ENCODE measurements around the gene SLC7A6.

The SLC7A6 gene

DNA sequence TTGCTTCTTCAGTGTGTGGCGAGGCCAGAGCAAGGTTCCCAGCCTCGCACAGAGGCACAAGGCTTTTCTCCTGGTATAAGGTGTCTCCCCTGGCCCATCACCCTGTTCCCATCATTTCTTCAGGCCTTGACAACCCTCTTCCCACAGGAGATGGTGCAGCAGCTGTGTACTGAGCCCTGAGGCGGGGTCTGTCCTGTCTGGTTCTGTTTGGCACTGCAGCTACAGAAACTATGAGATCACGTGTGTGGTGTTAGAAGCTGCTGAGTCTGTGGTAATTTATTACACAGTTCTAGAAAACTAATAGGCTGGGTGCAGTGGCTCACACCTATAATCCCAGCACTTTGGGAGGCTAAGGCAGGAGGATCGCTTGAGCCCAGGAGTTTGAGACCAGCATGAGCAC is 11.9 kb upstream of the SLC7A6 start:
- Histone ChIP-seq H3K9me3 (replicated peaks in 1 of 11) (no peaks in the 10 kb centered on the region), H4K20me1 (peaks cover 0 to 42% (median 0%) of the 10 kb centered on the region in 11 experiments; a peak in 8 of 22 replicates), H3K4me1 (peaks cover 77 to 99% (median 94%) of the 10 kb centered on the region in 10 experiments), H3K27ac (peak overlapping the region in 9 of 11 experiments; percentile 38 to 100 (median 63); a peak in 19 of 22 replicates), H3K4me2 (peak overlapping the region; percentile 58 to 91 (median 71)), H3K4me3 (no peak overlapping the region), H3K27me3 (no peaks in the 10 kb centered on the region), H3K36me3 (peaks cover 60 to 88% (median 69%) of the 10 kb centered on the region in 11 experiments), H3K9ac (peak overlapping the region; percentile 28 to 77 (median 42); a peak in 19 of 22 replicates)
- no peak for TF ChIP-seq Cebpa-rat (IDR thresholded peaks at IDR 0.05)

DNA sequence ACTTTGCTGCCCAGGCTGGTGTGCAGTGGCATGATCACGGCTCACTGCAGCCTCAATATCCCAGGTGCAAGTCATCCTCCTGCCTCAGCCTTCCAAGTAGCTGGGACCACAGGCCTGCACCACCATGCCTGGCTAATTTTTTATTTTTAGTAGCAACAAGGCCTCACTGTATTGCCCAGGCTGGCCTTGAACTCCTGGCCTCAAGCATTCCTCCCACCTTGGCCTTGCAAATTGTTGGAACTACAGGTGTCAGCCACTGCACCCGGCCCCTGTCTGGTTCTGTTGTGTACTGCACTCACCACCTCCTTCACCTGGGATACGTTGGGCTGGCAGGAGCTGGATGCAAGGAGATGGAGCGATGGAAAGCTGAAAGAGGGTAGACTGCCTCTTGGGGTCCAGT is 10.6 kb upstream of the SLC7A6 start:
- TF ChIP-seq Cebpa-rat (IDR thresholded peaks at IDR 0.05): no peak
- Histone ChIP-seq H3K4me1 (peaks cover 77 to 99% (median 94%) of the 10 kb centered on the region in 10 experiments), H3K36me3 (peaks cover 53 to 86% (median 67%) of the 10 kb centered on the region in 11 experiments)

DNA sequence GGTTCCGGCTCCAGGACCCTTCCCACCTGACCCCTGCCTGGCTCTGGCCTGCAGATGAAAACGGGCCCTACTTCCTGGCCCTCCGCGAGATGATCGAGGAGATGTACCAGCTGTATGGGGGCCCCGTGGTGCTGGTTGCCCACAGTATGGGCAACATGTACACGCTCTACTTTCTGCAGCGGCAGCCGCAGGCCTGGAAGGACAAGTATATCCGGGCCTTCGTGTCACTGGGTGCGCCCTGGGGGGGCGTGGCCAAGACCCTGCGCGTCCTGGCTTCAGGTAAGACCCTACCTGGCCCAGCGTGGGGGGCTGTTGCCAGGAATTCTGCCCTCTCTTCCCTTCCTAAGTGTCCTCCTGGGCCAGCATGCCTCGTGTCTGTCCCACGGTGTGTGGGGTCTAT is 8.6 kb upstream of the SLC7A6 start:
- Histone ChIP-seq H3K27ac (peak overlapping the region in 9 of 11 experiments; percentile 85 to 100 (median 97); a peak in 18 of 22 replicates), H3K36me3 (peaks cover 51 to 86% (median 64%) of the 10 kb centered on the region in 11 experiments), H4K20me1 (peaks cover 0 to 58% (median 0%) of the 10 kb centered on the region in 11 experiments; a peak in 6 of 22 replicates), H3K4me3 (no peak overlapping the region), H3K9me3 (replicated peaks in 1 of 11) (no peaks in the 10 kb centered on the region), H3K4me2 (peak overlapping the region in 9 of 11 experiments; percentile 7 to 97 (median 92); a peak in 17 of 22 replicates), H3K27me3 (no peaks in the 10 kb centered on the region), H3K9ac (peak overlapping the region in 7 of 11 experiments; percentile 26 to 96 (median 86); a peak in 12 of 22 replicates), H3K4me1 (peaks cover 77 to 100% (median 97%) of the 10 kb centered on the region in 10 experiments)
- TF ChIP-seq Cebpa-rat (IDR thresholded peaks at IDR 0.05): no peak

More for the DNA sequence above, 10.6 kb upstream of the SLC7A6 start:
- Histone ChIP-seq H3K9me3 (replicated peaks in 1 of 11) (no peaks in the 10 kb centered on the region), H3K9ac (peak overlapping the region in 2 of 11 experiments; percentile 66 to 77; a peak in 1 of 22 replicates), H3K4me3 (no peak overlapping the region), H3K27ac (peak overlapping the region in 6 of 11 experiments; percentile 58 to 100 (median 74); a peak in 10 of 22 replicates), H4K20me1 (peaks cover 0 to 48% (median 0%) of the 10 kb centered on the region in 11 experiments; a peak in 5 of 22 replicates), H3K4me2 (peak overlapping the region in 7 of 11 experiments; percentile 58 to 91 (median 76); a peak in 9 of 22 replicates), H3K27me3 (no peaks in the 10 kb centered on the region)

DNA sequence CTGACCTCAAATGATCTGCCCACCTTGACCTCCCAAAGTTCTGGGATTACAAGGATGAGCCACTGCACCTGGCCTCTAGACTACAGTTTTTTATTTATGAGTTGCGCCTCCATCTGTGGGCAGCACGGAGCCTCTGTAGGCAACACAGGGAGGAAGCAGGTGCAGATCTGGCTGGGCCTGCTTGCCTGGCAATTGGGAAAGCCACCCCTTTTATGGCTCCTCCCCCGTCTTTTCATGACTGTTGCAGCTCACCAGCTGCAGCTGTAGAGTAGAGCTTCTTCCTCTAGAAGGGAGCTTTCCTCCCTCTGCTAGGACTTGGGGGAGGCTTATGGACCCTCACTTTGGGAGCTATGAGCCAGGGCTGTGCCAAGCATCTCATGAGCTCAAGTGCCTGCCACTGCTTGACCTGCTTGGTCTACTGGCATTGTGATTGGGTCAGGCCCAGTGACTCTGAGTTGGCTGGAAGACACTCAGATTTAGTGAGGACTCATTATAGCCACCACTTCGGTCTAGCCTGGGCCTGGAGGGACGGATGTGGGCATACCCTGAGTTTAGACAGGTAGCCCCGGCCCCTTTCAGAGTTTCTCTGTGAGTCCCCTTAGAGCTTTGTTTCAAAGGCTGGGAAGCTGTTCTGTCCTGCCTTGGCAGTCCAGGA is 6.9 kb upstream of the SLC7A6 start:
- peak in 7 of 11 experiments; percentile 25 to 93 (median 78); a peak in 11 of 22 replicates for TF ChIP-seq Cebpa-rat (IDR thresholded peaks at IDR 0.05)
- H3K27ac ChIP-seq: peak overlapping the region; percentile 71 to 100 (median 96)
- no peaks in the 10 kb centered on the region for H3K27me3 ChIP-seq
- no peaks in the 10 kb centered on the region for H3K9me3 ChIP-seq (replicated peaks in 1 of 11)
- peak overlapping the region; percentile 79 to 97 (median 89) for H3K4me2 ChIP-seq
- peak overlapping the region; percentile 70 to 96 (median 84) for H3K9ac ChIP-seq
- peaks cover 54 to 76% (median 64%) of the 10 kb centered on the region in 11 experiments for H3K36me3 ChIP-seq
- H4K20me1 ChIP-seq: peaks cover 0 to 58% (median 0%) of the 10 kb centered on the region in 11 experiments; a peak in 6 of 22 replicates
- peak overlapping the region in 9 of 10 experiments; percentile 5 to 47 (median 31); a peak in 12 of 20 replicates for H3K4me3 ChIP-seq
- peaks cover 62 to 99% (median 92%) of the 10 kb centered on the region in 10 experiments for H3K4me1 ChIP-seq

DNA sequence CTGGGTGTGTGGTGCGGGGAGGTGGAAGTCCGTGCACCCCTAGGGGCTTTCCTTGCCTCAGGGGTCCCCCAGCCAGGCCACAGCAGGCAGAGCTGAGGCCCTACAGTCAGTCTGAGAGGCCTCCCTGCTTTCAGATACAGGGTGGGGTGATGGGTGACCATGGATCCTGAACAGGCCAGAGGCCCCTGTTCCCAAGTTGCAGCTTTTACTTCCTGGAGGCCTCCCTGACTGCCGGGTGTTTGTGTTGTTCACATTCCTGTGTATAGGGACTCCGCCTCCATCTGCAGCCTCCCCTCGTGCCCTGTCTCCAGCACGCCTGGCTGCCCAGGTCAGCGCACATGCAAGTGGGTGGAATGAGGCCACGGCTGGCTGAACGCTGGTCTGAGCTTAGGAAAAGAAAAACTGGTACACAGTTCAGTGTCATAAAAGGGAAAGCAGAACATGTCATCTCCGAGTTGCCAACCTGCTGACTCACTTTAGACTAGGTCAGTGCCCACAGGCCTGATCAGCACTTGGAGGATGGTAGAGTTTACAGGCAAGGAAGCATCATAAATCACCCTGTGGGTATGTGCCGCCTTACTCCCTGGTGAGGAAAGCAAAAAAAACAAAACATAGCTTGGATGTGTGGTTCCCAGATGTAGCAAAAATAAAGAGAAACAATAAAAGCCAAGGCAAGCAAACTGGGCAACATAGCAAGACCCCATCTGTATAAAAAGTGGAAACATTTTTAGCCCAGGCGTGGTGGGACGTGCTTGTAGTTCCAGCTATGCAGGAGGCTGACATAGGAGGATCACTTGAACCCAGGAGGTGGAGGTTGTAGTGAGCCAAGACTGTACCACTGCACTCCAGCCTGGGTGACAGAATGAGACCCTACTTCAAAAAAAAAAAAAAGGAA is 6.2 kb upstream of the SLC7A6 start:
- Histone ChIP-seq H3K4me2 (peak overlapping the region; percentile 79 to 97 (median 89)), H3K36me3 (peaks cover 51 to 68% (median 58%) of the 10 kb centered on the region in 11 experiments), H3K9me3 (replicated peaks in 1 of 11) (no peaks in the 10 kb centered on the region)

DNA sequence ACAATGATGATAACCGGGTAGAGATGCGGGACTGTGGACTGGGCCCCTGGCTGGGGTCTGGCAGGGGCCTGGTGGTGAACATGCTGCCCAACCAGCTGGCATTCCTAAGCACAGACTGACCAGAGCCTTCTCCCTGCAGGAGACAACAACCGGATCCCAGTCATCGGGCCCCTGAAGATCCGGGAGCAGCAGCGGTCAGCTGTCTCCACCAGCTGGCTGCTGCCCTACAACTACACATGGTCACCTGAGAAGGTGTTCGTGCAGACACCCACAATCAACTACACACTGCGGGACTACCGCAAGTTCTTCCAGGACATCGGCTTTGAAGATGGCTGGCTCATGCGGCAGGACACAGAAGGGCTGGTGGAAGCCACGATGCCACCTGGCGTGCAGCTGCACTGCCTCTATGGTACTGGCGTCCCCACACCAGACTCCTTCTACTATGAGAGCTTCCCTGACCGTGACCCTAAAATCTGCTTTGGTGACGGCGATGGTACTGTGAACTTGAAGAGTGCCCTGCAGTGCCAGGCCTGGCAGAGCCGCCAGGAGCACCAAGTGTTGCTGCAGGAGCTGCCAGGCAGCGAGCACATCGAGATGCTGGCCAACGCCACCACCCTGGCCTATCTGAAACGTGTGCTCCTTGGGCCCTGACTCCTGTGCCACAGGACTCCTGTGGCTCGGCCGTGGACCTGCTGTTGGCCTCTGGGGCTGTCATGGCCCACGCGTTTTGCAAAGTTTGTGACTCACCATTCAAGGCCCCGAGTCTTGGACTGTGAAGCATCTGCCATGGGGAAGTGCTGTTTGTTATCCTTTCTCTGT is 5.1 kb upstream of the SLC7A6 start:
- Histone ChIP-seq H4K20me1 (peaks cover 0 to 42% (median 0%) of the 10 kb centered on the region in 11 experiments; a peak in 6 of 22 replicates), H3K4me3 (no peak overlapping the region), H3K9ac (peak overlapping the region; percentile 67 to 96 (median 84); a peak in 18 of 22 replicates), H3K9me3 (replicated peaks in 1 of 11) (no peaks in the 10 kb centered on the region), H3K36me3 (peaks cover 41 to 57% (median 48%) of the 10 kb centered on the region in 11 experiments), H3K27me3 (no peaks in the 10 kb centered on the region), H3K4me1 (peaks cover 64 to 98% (median 86%) of the 10 kb centered on the region in 10 experiments), H3K27ac (peak overlapping the region in 10 of 11 experiments; percentile 74 to 100 (median 96); a peak in 20 of 22 replicates), H3K4me2 (peak overlapping the region; percentile 79 to 97 (median 89))
- TF ChIP-seq Cebpa-rat (IDR thresholded peaks at IDR 0.05): no peak

More for the DNA sequence above, 6.2 kb upstream of the SLC7A6 start:
- Histone ChIP-seq H3K27ac (peak overlapping the region; percentile 71 to 100 (median 96)), H3K4me3 (peak overlapping the region in 9 of 10 experiments; percentile 5 to 47 (median 31); a peak in 12 of 20 replicates), H3K27me3 (no peaks in the 10 kb centered on the region), H3K4me1 (peaks cover 59 to 99% (median 88%) of the 10 kb centered on the region in 10 experiments), H3K9ac (peak overlapping the region; percentile 70 to 96 (median 84)), H4K20me1 (peaks cover 0 to 51% (median 0%) of the 10 kb centered on the region in 11 experiments; a peak in 6 of 22 replicates)
- TF ChIP-seq Cebpa-rat (IDR thresholded peaks at IDR 0.05): no peak

DNA sequence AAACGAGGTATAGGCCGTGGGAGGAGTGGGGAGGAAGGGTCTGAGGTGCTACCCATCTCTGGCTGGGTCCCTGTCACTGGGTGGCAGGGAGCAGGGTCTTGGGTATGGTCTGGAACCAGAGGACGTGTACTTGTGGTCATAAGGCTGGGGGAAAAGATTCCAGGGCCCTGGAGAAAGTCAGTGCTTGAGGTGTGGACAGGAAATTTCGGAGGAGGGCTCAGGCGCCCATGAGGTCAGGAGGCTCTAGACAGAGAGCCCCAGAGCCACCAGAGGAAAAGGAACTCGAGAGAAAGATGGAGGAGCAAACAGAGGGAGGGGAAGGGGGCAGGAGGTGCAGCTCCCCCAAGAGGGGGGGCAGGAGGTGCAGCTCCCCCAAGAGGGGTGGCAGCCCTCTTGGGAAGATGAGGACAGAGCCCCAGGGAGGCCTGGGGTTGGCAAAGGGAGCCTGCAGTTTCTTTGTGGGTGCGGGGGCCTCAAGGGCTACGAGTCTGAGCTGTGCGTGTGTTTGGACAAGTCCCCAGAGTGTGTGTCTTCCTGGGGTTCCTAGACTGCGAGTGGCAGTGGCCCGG is 683 bp upstream of the SLC7A6 start:
- Histone ChIP-seq H3K4me1 (peaks cover 43 to 89% (median 77%) of the 10 kb centered on the region in 10 experiments), H3K27me3 (no peaks in the 10 kb centered on the region), H3K4me2 (peak overlapping the region; percentile 83 to 97 (median 89)), H3K9ac (peak overlapping the region; percentile 87 to 98 (median 92)), H4K20me1 (peaks cover 14 to 56% (median 30%) of the 10 kb centered on the region in 11 experiments; a peak in 18 of 22 replicates), H3K36me3 (peaks cover 26 to 46% (median 35%) of the 10 kb centered on the region in 11 experiments), H3K27ac (peak overlapping the region; percentile 85 to 97 (median 93)), H3K9me3 (replicated peaks in 1 of 11) (no peaks in the 10 kb centered on the region), H3K4me3 (peak overlapping the region; percentile 75 to 92 (median 83))
- no peak for TF ChIP-seq Cebpa-rat (IDR thresholded peaks at IDR 0.05)
